BJ (cell line): ENCODE data around the gene DNM3. TPM values are rescaled to one million over a fixed set of nuclear protein-coding genes. Genes with fewer than 3 reads are reported as not detected.

ENCODE experiments used
- CTCF ChIA-PET: fragments of 350-600 bp; formaldehyde crosslinking; extraction: SDS; loops from one replicate; lab custom pipeline; 2021; ENCODE audit warnings: antibody characterized with exemption, inconsistent platforms; lab: Yijun Ruan, JAX
- POLR2A ChIA-PET: fragments of 300-600 bp; sonication (Branson Sonifier 250); formaldehyde crosslinking; extraction: SDS; loops from one replicate; lab custom pipeline; 2021; ENCODE audit warnings: antibody characterized with exemption; lab: Charles Lee
- DNase-seq: peaks from one replicate; pipeline ENCODE4 v3.0.0-alpha.2; 2011; ENCODE audit warnings: low read depth
- H3K27me3 ChIP-seq: 2 replicates; pipeline ENCODE4 v1.6.0; 2011; ENCODE audit warnings: low read length; ENCODE audit not compliant: control insufficient read depth, insufficient read depth
- H3K36me3 ChIP-seq: 2 replicates; pipeline ENCODE4 v1.5.1; 2011; ENCODE audit warnings: low read length; ENCODE audit not compliant: control insufficient read depth, insufficient read depth
- H3K4me3 ChIP-seq: 2 replicates; pipeline ENCODE4 v1.5.1; 2011; ENCODE audit warnings: low read depth, mild to moderate bottlenecking, control low read depth, low read length
- CTCF ChIP-seq: IDR thresholded peaks from 2 replicates; pipeline ENCODE4 v1.5.1; 2011; ENCODE audit warnings: low read depth, mild to moderate bottlenecking, control low read depth, inconsistent platforms, low read length, moderate library complexity; ENCODE audit not compliant: insufficient read depth
- polyA plus RNA-seq: library from polyadenylated mRNA; depleted of rRNA; stranded (reverse); fragments of >200 nt; gene quantifications from 2 replicates; pipeline ENCODE4 v1.2.3, GENCODE V29; 2011

DNM3 gene
- polyA plus RNA-seq, 1 experiment, result 0.26 TPM

GRCh38 chr1:172118618-172119017 lies 277.3 kb downstream of the DNM3 start:
- ChIA-PET POLR2A (interaction anchor here (0.7 kb wide), 1 partner anchor 262 kb away, joined by 8 read pairs; no protein-coding TSS in a partner anchor), CTCF (no interaction called here)
- H3K27me3 ChIP-seq, result no peaks in the 10 kb centered on the region
- no peak for TF ChIP-seq CTCF
- H3K36me3 ChIP-seq, result no peaks in the 10 kb centered on the region
- no peak overlapping the region for H3K4me3 ChIP-seq
- no peak for DNase-seq

- CTCF ChIA-PET, result no interaction called here
- no peak for TF ChIP-seq CTCF
- H3K27me3 ChIP-seq, result no peaks in the 10 kb centered on the region
- H3K36me3 ChIP-seq, result no peaks in the 10 kb centered on the region
- DNase-seq, result no peak
- POLR2A ChIA-PET, result no interaction called here
- H3K4me3 ChIP-seq, result no peak overlapping the region
Measured at GRCh38 chr1:172119184-172119583, 277.9 kb downstream of the DNM3 start.

- CTCF ChIA-PET, result interaction anchor here (1.0 kb wide), 1 partner anchor 9 kb away, joined by 3 read pairs; no protein-coding TSS in a partner anchor
- Histone ChIP-seq H3K36me3 (no peaks in the 10 kb centered on the region), H3K4me3 (no peak overlapping the region), H3K27me3 (no peaks in the 10 kb centered on the region)
- POLR2A ChIA-PET, result no interaction called here
- no peak for DNase-seq
- no peak for TF ChIP-seq CTCF
Measured at GRCh38 chr1:172120381-172120780, 279.1 kb downstream of the DNM3 start.

- ChIA-PET CTCF (interaction anchor here (1.0 kb wide), 1 partner anchor 10 kb away, joined by 3 read pairs; no protein-coding TSS in a partner anchor), POLR2A (no interaction called here)
- no peak for DNase-seq
- Histone ChIP-seq H3K36me3 (no peaks in the 10 kb centered on the region), H3K27me3 (no peaks in the 10 kb centered on the region), H3K4me3 (no peak overlapping the region)
- no peak for TF ChIP-seq CTCF
Measured at GRCh38 chr1:172121081-172121717, 279.9 kb downstream of the DNM3 start.

- Histone ChIP-seq H3K36me3 (no peaks in the 10 kb centered on the region), H3K27me3 (no peaks in the 10 kb centered on the region), H3K4me3 (no peak overlapping the region)
- ChIA-PET POLR2A (no interaction called here), CTCF (no interaction called here)
- no peak for TF ChIP-seq CTCF
- DNase-seq, result no peak
Measured at GRCh38 chr1:172122381-172122780, 281.1 kb downstream of the DNM3 start.
